Gastrocnemius medialis (tissue), 4 donors: ENCODE measurements around the gene RSPH9.

ENCODE experiments used
- CTCF ChIP-seq, 5 experiments: fragments of 450-650 bp in 3 of 5; fragments of 200-600 bp in 2 of 5; sonication (generic) in 2 of 5; IDR thresholded peaks in 4 of 5; conservative IDR thresholded peaks in 1 of 5; 1 replicate in 4 of 5; 2 replicates in 1 of 5; pipeline ENCODE4 v1.5.1; 2016 to 2019; ENCODE audit warnings: antibody characterized with exemption in 5 of 5, mild to moderate bottlenecking in 3 of 5, moderate library complexity in 3 of 5
- POLR2A ChIP-seq, 2 donors: fragments of 450-650 bp; IDR thresholded peaks; one replicate each; pipeline ENCODE4 v1.6.1; 2017; ENCODE audit warnings: antibody characterized with exemption in 2 of 2, mild to moderate bottlenecking in 2 of 2, moderate library complexity in 2 of 2

GRCh38 chr6:43629104-43629504 is 15.7 kb upstream of the RSPH9 start, which contains the start of gene GTPBP2:
- TF ChIP-seq CTCF (IDR thresholded peaks at IDR 0.05 in 4 of 5, conservative IDR thresholded peaks at IDR 0.05 in 1 of 5), result no peak
- TF ChIP-seq POLR2A (IDR thresholded peaks at IDR 0.05), result peak in 1 of 2 donors; percentile 44
